Esophagus squamous epithelium (tissue), 5 donors: Measurements from ENCODE around the gene SLITRK5. TPM values are rescaled to one million over a fixed set of nuclear protein-coding genes. Genes with fewer than 3 reads are reported as not detected.

Source experiments
- DNase-seq: peaks from one replicate; lab custom pipeline; 2025; lab: John Stamatoyannopoulos, UW
- H3K27ac ChIP-seq, 4 donors: fragments of 200-600 bp; sonication (generic); one replicate each; pipeline ENCODE4 v1.5.1; 2016 to 2019; ENCODE audit warnings: mild to moderate bottlenecking in 1 of 4
- H3K27me3 ChIP-seq, 4 donors: fragments of 200-600 bp; sonication (generic); 1 replicate in 3 of 4; 2 replicates in 1 of 4; pipeline versions ENCODE4 v1.5.1 to v1.6.0; 2017 to 2021; ENCODE audit warnings: antibody characterized with exemption in 1 of 4
- H3K36me3 ChIP-seq, 3 donors: fragments of 200-600 bp; sonication (generic); one replicate each; pipeline ENCODE4 v1.5.1; 2016 to 2019
- H3K4me1 ChIP-seq, 3 donors: fragments of 200-600 bp; sonication (generic); one replicate each; pipeline ENCODE4 v1.5.1; 2017 to 2019
- H3K4me3 ChIP-seq, 4 donors: fragments of 200-600 bp; sonication (generic); 1 replicate in 3 of 4; 2 replicates in 1 of 4; pipeline ENCODE4 v1.5.1; 2016 to 2019; ENCODE audit warnings: mild to moderate bottlenecking in 2 of 4, moderate library complexity in 1 of 4
- H3K9me3 ChIP-seq, 3 donors: fragments of 200-600 bp; sonication (generic); one replicate each; pipeline ENCODE4 v1.5.1; 2016 to 2019
- CTCF ChIP-seq, 6 experiments: fragments of 450-650 bp in 4 of 6; fragments of 200-600 bp in 2 of 6; sonication (generic) in 2 of 6; IDR thresholded peaks; one replicate each; pipeline ENCODE4 v1.5.1; 2016 to 2019; ENCODE audit warnings: antibody characterized with exemption in 6 of 6, mild to moderate bottlenecking in 4 of 6, moderate library complexity in 4 of 6
- POLR2A ChIP-seq, 4 donors: fragments of 450-650 bp; IDR thresholded peaks; one replicate each; pipeline ENCODE4 v1.6.1; 2017; ENCODE audit warnings: antibody characterized with exemption in 4 of 4, mild to moderate bottlenecking in 4 of 4, moderate library complexity in 3 of 4
- WGBS, 2 donors: methylation state at CpG; one replicate each; pipeline ENCODE4 v1.1.5; 2018; 5-methylcytosine and 5-hydroxymethylcytosine counted together
- intact Hi-C: fragments of 100-400 bp; cut with DNase I; formaldehyde crosslinking; loops from one replicate; pipeline ENCODE4 v1.15.0; 2022
- total RNA-seq, 4 donors: library from RNA; depleted of rRNA; stranded (reverse); fragments of >200 nt; gene quantifications; one replicate each; pipeline ENCODE4 v1.1.0, GENCODE V29; 2016
- donor health status: DM: yes; HTN: yes; CAD: no.

The SLITRK5 gene
- total RNA-seq, 4 donors from 2014 or later, result 0.04 to 0.19 (median 0.06) TPM; not detected in 1

DNA sequence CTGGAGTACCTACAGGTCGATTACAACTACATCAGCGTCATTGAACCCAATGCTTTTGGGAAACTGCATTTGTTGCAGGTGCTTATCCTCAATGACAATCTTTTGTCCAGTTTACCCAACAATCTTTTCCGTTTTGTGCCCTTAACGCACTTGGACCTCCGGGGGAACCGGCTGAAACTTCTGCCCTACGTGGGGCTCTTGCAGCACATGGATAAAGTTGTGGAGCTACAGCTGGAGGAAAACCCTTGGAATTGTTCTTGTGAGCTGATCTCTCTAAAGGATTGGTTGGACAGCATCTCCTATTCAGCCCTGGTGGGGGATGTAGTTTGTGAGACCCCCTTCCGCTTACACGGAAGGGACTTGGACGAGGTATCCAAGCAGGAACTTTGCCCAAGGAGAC, 4.7 kb downstream of the SLITRK5 start:
- Histone ChIP-seq H3K4me1 (peaks cover 27 to 66% (median 39%) of the 10 kb centered on the region in 3 donors), H3K9me3 (no peaks in the 10 kb centered on the region), H3K27me3 (peaks cover 10 to 76% (median 17%) of the 10 kb centered on the region in 4 donors), H3K27ac (no peak overlapping the region), H3K4me3 (no peak overlapping the region), H3K36me3 (no peaks in the 10 kb centered on the region)
- no peak for DNase-seq
- intact Hi-C loops, result no loop called here
- TF ChIP-seq POLR2A (IDR thresholded peaks at IDR 0.05) (no peak), CTCF (IDR thresholded peaks at IDR 0.05) (no peak)
- WGBS, 2 donors, result 88 to 94% methylated on average over 2 to 7 of the region's 10 CpGs

DNA sequence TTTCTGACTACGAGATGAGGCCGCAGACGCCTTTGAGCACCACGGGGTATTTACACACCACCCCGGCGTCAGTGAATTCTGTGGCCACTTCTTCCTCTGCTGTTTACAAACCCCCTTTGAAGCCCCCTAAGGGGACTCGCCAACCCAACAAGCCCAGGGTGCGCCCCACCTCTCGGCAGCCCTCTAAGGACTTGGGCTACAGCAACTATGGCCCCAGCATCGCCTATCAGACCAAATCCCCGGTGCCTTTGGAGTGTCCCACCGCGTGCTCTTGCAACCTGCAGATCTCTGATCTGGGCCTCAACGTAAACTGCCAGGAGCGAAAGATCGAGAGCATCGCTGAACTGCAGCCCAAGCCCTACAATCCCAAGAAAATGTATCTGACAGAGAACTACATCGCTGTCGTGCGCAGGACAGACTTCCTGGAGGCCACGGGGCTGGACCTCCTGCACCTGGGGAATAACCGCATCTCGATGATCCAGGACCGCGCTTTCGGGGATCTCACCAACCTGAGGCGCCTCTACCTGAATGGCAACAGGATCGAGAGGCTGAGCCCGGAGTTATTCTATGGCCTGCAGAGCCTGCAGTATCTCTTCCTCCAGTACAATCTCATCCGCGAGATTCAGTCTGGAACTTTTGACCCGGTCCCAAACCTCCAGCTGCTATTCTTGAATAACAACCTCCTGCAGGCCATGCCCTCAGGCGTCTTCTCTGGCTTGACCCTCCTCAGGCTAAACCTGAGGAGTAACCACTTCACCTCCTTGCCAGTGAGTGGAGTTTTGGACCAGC, 5.3 kb downstream of the SLITRK5 start:
- no peak overlapping the region for H3K4me3 ChIP-seq
- no peak for DNase-seq
- H3K36me3 ChIP-seq, result no peaks in the 10 kb centered on the region
- intact Hi-C loops, result no loop called here
- H3K9me3 ChIP-seq, result no peaks in the 10 kb centered on the region
- H3K4me1 ChIP-seq, result peaks cover 26 to 60% (median 33%) of the 10 kb centered on the region in 3 donors
- TF ChIP-seq CTCF (IDR thresholded peaks at IDR 0.05) (no peak), POLR2A (IDR thresholded peaks at IDR 0.05) (no peak)
- H3K27ac ChIP-seq, result no peak overlapping the region
- WGBS, 2 donors, result 78 to 80% methylated on average over 9 to 29 of the region's 33 CpGs
- H3K27me3 ChIP-seq, result peaks cover 10 to 72% (median 17%) of the 10 kb centered on the region in 4 donors

DNA sequence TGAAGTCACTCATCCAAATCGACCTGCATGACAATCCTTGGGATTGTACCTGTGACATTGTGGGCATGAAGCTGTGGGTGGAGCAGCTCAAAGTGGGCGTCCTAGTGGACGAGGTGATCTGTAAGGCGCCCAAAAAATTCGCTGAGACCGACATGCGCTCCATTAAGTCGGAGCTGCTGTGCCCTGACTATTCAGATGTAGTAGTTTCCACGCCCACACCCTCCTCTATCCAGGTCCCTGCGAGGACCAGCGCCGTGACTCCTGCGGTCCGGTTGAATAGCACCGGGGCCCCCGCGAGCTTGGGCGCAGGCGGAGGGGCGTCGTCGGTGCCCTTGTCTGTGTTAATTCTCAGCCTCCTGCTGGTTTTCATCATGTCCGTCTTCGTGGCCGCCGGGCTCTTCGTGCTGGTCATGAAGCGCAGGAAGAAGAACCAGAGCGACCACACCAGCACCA, 5.9 kb downstream of the SLITRK5 start:
- intact Hi-C loops, result no loop called here
- no peaks in the 10 kb centered on the region for H3K9me3 ChIP-seq
- TF ChIP-seq POLR2A (IDR thresholded peaks at IDR 0.05) (no peak), CTCF (IDR thresholded peaks at IDR 0.05) (no peak)
- H3K4me1 ChIP-seq, result peaks cover 20 to 54% (median 29%) of the 10 kb centered on the region in 3 donors
- H3K27ac ChIP-seq, result no peak overlapping the region
- WGBS, 2 donors, result 67 to 87% methylated on average over 7 to 8 of the region's 29 CpGs
- H3K27me3 ChIP-seq, result peaks cover 10 to 66% (median 17%) of the 10 kb centered on the region in 4 donors
- no peak for DNase-seq
- no peaks in the 10 kb centered on the region for H3K36me3 ChIP-seq
- H3K4me3 ChIP-seq, result peak overlapping the region in 3 of 4 donors; percentile 50 to 66 (median 53)

- WGBS, 2 donors, result 1 to 4% methylated on average over 16 to 19 of the region's 60 CpGs
- intact Hi-C loops, result no loop called here
- TF ChIP-seq CTCF (IDR thresholded peaks at IDR 0.05), result no peak
- TF ChIP-seq POLR2A (IDR thresholded peaks at IDR 0.05), result no peak
These were observed 6.6 kb downstream of the SLITRK5 start for GRCh38 chr13:87677496-87678371.

More at GRCh38 chr13:87677496-87678371, 6.6 kb downstream of the SLITRK5 start:
- Histone ChIP-seq H3K27me3 (peaks cover 6 to 59% (median 17%) of the 10 kb centered on the region in 4 donors), H3K27ac (no peak overlapping the region), H3K4me1 (peaks cover 16 to 47% (median 24%) of the 10 kb centered on the region in 3 donors), H3K36me3 (no peaks in the 10 kb centered on the region), H3K9me3 (no peaks in the 10 kb centered on the region), H3K4me3 (peak overlapping the region; percentile 16 to 66 (median 52))
- no peak for DNase-seq
